Measurements from ENCODE around the gene EIF3B.

DNA sequence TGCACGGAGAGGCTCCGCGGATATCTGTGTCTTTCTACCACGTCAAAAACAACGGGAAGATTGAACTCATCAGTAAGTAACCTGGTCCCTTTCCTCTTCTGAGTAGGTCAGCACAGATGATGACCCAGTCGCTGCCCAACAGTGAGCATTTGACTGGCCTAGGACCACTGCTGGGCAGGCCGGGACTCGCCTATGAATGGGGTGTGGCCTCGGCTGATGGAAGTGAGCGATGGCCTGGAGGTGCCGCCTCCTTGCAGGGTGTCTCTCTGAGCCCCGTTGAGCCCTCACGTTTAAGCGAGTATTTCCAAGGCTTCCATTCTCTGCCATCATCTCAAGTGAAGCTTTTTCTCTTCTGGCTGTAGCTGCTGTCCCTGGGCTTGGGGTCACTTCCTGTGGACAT lies 18.1 kb downstream of the EIF3B start:
- TF ChIP-seq, protein P1, sequence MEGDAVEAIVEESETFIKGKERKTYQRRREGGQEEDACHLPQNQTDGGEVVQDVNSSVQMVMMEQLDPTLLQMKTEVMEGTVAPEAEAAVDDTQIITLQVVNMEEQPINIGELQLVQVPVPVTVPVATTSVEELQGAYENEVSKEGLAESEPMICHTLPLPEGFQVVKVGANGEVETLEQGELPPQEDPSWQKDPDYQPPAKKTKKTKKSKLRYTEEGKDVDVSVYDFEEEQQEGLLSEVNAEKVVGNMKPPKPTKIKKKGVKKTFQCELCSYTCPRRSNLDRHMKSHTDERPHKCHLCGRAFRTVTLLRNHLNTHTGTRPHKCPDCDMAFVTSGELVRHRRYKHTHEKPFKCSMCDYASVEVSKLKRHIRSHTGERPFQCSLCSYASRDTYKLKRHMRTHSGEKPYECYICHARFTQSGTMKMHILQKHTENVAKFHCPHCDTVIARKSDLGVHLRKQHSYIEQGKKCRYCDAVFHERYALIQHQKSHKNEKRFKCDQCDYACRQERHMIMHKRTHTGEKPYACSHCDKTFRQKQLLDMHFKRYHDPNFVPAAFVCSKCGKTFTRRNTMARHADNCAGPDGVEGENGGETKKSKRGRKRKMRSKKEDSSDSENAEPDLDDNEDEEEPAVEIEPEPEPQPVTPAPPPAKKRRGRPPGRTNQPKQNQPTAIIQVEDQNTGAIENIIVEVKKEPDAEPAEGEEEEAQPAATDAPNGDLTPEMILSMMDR (IDR thresholded peaks at IDR 0.05): no peak
- no peak for TF ChIP-seq POLR2A (IDR thresholded peaks at IDR 0.05)
- TF ChIP-seq POLR2AphosphoS5 (IDR thresholded peaks at IDR 0.05): no peak
